KOPT-K1 (cell line): ENCODE results near the gene GDPD4.

ENCODE experiments used
- H3K27ac ChIP-seq: fragments of 200-600 bp; sonication (generic); 2 replicates; pipeline ENCODE4 v1.5.1; 2016; ENCODE audit warnings: antibody characterized with exemption, mild to moderate bottlenecking, low read depth, low read length; ENCODE audit not compliant: poor library complexity, severe bottlenecking
- H3K36me3 ChIP-seq: fragments of 200-600 bp; sonication (generic); 2 replicates; pipeline ENCODE4 v1.5.1; 2017; ENCODE audit warnings: antibody characterized with exemption, mild to moderate bottlenecking, low read length, moderate library complexity; ENCODE audit not compliant: insufficient read depth
- H3K9me3 ChIP-seq: fragments of 200-600 bp; sonication (generic); 2 replicates; pipeline ENCODE4 v1.5.1; 2017; ENCODE audit warnings: antibody characterized with exemption, low read length, mild to moderate bottlenecking; ENCODE audit not compliant: insufficient read depth, poor library complexity, severe bottlenecking

The GDPD4 gene

DNA sequence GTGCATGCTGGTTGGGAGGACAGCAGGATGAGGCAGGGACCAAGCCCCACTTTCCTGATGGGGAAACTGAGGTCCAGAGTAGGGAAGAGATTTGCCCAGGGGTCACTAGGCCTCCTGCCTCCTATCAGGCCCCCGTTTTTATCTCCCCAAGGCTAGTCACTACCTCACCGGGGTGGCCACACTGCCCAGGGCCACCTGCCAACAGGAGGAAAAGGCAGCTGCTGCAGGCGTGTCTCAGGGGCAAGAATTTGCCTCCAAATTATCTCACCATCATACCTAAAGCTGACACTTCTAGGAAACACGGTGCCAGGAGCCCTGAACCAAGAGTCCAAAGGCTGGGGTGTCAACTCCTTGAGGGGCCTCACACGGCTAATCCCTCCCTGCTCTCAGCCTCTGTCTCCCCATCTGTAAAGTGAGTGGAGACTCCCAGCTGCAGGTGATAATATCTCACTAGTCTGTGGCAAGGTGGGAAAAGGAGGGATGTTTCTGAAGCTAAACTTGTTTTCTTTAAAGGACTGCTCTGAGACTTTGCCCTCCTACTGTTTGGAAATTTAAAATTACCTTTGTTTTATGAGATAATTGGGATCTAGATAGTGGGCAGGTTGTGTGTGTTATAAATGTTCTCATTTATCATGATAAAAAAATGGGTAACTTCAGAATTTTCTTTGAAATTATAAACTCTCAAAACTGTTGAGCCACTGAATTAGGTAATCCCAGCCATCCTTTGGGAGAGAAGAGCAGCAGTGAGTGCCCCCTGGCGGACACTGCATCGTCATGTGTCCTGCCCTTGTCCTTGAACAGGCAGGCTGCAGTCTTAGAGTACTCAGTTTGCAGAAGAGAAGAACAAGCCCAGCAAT, 113.5 kb downstream of the GDPD4 start:
- no peak overlapping the region for H3K27ac ChIP-seq
- H3K36me3 ChIP-seq = no peaks in the 10 kb centered on the region
- no peaks in the 10 kb centered on the region for H3K9me3 ChIP-seq

DNA sequence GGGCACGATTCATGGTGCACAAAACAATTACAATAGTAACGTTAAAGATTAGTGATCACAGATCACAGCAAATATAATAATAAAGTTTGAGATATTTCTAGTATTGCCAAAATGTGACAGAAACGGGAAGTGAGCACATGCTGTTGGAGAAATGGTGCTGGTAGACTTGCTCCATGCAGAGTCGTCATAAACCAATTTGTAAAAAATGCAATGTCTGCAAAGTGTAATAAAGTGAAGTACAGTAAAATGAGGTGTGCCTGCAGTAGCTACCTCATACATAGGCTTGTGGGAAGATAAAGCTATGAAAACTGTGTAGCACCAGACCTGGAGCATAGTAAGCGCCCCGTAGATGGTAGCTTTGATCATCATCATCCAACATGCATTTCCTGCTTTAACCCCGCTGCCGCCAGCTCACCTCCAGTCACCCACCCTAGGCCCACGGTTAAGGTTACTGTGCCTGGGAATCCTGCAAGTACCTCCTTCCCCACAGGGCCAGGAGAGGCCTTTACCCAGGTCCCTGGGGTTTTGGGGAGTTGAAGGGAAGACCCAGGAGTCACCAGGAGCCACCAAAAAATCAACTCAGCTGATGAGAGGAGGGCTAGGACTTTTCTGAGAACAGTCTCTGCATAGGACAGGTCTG, 114.3 kb downstream of the GDPD4 start:
- no peak overlapping the region for H3K27ac ChIP-seq
- H3K36me3 ChIP-seq = no peaks in the 10 kb centered on the region
- H3K9me3 ChIP-seq = no peaks in the 10 kb centered on the region

DNA sequence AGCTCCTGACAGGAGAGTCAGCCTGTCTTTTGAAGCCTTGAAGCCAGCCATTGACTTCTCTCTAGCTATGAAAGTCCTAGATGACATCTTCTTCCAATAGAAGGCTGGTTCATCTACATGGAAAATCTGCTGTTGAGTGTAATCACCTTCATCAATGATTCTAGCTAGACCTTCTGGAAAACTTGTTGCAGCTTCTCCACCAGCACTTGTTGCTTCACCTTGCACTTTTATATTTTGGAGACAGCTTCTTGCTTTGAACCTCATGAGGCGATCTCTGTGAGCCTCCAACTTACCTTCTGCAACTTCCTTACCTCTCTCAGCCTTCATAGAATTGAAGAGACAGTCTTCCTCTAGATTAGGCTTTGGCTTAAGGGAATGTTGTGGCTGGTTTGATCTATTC, 115.2 kb downstream of the GDPD4 start:
- Histone ChIP-seq H3K9me3 (no peaks in the 10 kb centered on the region), H3K27ac (no peak overlapping the region), H3K36me3 (no peaks in the 10 kb centered on the region)

DNA sequence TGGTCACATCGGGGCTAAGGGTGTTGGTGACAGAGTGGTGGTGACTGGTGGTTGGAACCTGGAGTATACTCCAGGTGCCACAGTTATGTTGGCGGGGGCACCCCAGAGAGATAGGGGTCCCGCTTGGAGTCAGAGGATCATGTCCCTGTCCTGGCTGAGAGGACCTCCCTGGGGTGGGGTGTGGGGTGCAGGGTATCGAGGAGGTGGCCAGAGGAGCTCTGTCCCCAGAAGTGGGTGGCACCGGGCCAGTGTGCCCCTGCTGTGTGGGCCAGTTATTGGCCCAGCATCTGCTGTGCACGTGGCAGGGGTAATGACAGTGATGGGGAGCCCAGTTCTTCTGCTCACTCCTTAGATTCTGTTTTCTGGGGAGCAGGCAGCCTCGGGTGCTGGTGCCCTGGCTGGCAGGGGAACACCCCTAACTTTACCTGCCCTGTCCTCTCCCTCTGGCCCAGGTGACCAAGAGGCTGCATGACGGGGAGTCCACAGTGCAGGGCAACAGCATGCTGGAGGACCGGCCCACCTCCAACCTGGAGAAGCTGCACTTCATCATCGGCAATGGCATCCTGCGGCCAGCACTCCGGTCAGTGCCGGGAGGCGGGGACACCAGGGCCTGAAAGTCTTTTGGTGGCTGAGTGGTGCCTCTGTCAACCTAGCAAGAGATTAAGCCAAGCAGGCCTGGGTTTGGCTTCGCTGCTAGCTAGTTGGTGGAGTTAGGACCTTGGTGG, 117.2 kb downstream of the GDPD4 start:
- H3K36me3 ChIP-seq = no peaks in the 10 kb centered on the region
- H3K27ac ChIP-seq = no peak overlapping the region
- H3K9me3 ChIP-seq = no peaks in the 10 kb centered on the region

DNA sequence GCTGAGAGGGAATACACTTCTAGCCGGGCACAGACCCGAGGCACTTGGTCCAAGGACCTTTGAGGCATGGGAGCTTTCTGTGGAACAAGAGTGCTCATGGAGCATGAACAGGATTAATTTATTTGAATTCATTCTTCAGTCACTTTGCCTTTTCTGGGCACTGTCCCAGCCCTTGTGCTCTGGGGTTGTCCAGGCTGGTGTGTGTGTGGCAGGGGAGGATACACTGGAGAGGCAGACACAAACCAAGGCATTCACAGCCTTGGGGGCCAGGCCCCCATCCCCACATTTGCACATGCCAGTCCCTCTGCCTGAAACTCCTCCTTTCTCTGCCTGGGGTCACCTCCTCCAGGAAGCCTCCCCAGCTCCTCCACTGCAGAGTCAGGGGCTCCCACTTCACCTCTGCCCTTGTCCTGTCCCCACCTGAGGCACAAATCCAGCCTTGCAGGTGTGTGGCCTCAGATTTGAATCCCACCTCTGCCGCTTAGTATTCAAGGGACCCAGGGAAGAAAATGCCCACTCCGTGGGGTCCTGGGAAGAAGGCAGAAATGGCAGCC, 118.0 kb downstream of the GDPD4 start:
- H3K27ac ChIP-seq = no peak overlapping the region
- no peaks in the 10 kb centered on the region for H3K36me3 ChIP-seq

DNA sequence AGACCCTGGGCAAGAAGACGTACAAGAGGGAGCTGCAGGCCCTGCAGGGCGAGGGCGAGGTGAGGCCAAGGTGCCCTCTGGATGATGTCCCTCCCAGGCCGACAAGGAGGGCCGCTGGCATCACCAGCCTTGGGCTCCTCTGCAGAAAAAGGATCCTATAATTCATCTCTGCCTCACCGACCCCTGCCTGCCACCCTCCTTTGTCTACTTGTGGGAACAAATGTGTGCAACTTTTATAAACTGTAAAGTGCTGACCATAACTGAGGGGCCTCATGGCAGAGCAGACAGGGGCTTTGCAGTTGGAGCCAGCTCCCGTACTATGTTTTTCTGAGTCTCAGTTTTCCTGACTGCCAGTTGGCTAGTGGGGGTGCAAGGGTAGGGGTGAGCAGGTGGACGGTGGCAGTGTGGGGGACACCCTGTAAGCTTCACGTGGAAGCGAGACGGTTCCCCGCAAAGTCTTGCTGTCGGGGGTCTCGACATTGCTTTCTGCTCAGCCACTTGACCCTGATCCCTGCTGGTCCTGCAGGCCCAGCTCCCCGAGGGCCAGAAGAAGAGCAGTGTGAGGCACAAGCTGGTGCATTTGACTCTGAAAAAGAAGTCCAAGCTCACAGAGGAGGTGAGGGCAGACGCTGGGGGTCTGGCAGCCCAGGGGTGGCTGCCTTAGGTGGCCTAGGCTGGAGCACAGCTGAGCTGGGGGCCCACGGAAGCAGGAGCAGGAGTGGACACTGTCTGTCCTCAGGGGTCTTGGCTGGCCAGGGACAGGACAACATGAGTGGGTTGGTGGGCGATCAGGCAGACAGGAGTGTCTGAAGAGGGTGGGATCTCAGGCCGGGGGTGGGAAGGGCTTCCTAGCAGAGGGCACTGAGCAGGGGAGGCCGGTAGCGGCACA, 118.7 kb downstream of the GDPD4 start:
- Histone ChIP-seq H3K9me3 (no peaks in the 10 kb centered on the region), H3K36me3 (no peaks in the 10 kb centered on the region), H3K27ac (no peak overlapping the region)

More for the DNA sequence above, 118.0 kb downstream of the GDPD4 start:
- H3K9me3 ChIP-seq = no peaks in the 10 kb centered on the region

DNA sequence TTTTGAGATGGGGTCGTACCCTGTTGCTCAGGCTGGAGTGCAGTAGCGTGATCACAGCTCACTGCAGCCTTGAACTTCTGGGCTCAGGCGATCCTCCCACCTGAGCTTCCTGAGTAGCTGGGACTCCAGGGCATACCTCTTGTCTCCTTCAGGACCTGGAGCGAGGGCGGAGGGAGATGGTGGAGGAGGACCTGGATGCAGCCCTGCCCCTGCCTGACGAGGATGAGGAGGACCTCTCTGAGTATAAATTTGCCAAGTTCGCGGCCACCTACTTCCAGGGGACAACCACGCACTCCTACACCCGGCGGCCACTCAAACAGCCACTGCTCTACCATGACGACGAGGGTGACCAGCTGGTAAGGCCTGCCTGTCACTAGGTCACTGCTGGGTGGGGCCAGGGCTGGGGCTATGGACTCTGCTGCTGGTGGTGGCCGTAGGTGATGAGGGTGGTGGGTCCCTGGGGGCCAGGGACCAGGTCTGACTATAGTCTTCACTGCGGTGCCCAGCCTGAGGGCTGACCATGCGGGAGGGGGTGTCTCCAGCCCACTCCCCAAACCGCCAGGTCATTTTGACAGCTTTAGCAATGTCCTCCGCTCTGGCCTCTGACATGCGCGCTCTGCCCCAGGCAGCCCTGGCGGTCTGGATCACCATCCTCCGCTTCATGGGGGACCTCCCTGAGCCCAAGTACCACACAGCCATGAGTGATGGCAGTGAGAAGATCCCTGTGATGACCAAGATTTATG, 119.5 kb downstream of the GDPD4 start:
- no peaks in the 10 kb centered on the region for H3K9me3 ChIP-seq
- H3K27ac ChIP-seq = no peak overlapping the region
- no peaks in the 10 kb centered on the region for H3K36me3 ChIP-seq

DNA sequence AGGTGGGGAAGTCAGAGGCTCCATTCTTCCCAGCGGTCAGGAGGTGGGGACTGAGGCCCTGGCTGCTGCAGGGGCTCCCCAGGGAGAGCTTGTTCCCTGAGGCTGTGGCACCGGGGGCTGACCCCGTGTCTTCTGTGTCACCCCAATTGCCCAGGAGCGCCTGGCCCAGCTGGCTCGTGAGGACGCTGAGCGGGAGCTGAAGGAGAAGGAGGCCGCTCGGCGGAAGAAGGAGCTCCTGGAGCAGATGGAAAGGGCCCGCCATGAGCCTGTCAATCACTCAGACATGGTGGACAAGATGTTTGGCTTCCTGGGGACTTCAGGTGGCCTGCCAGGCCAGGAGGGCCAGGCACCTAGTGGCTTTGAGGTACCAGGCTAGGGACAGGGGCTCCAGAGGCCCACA, 120.3 kb downstream of the GDPD4 start:
- Histone ChIP-seq H3K36me3 (no peaks in the 10 kb centered on the region), H3K27ac (no peak overlapping the region), H3K9me3 (no peaks in the 10 kb centered on the region)

DNA sequence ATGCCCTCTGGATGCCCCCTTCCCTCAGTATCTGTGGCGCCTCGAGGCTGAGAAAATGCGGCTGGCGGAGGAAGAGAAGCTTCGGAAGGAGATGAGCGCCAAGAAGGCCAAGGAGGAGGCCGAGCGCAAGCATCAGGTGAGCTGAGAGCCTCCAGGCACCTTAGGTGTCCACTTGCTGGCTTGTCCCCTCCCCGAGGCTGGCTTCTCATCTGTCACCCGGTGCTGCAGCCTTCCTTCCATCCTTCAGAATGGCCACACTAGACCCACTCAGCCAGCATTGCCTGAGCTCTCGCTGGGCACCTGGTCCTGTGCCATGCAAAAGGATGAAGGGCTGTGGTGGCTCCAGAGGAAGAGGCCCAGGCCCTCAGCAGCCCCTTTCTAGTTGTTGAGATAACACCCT, 121.1 kb downstream of the GDPD4 start:
- H3K36me3 ChIP-seq = no peaks in the 10 kb centered on the region

DNA sequence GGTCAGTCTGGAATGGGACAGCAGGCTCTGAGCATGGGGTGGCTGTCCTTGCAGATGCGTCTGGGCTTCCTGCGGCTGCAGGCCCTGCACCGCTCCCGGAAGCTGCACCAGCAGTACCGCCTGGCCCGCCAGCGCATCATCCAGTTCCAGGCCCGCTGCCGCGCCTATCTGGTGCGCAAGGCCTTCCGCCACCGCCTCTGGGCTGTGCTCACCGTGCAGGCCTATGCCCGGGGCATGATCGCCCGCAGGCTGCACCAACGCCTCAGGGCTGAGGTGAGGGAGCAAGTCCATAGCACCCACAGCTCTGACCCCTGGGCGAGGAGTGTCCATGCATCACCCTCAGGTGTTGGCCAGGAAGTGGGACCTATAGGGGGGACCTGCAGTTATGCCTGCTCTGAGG, 121.8 kb downstream of the GDPD4 start:
- H3K36me3 ChIP-seq = no peaks in the 10 kb centered on the region
- H3K27ac ChIP-seq = no peak overlapping the region
- H3K9me3 ChIP-seq = no peaks in the 10 kb centered on the region

More for the DNA sequence above, 121.1 kb downstream of the GDPD4 start:
- H3K27ac ChIP-seq = no peak overlapping the region
- no peaks in the 10 kb centered on the region for H3K9me3 ChIP-seq

DNA sequence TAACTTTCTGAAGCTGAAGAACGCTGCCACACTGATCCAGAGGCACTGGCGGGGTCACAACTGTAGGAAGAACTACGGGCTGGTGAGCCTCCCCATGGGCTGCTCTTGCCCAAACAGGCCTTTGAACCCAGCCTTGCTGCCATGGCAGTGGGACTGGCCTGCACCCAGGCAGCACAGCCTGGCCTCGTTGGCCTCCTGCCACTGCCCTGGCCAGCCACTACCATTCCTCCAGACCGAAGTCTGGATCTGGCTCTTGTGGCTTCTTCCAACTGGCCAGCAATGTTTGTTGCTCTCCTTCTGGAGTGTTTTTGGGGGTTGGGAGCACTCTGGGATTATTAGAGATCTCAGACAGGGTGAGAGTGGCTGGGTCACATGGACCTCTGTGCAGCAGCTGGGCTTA, 122.4 kb downstream of the GDPD4 start:
- Histone ChIP-seq H3K36me3 (no peaks in the 10 kb centered on the region), H3K27ac (no peak overlapping the region), H3K9me3 (no peaks in the 10 kb centered on the region)

DNA sequence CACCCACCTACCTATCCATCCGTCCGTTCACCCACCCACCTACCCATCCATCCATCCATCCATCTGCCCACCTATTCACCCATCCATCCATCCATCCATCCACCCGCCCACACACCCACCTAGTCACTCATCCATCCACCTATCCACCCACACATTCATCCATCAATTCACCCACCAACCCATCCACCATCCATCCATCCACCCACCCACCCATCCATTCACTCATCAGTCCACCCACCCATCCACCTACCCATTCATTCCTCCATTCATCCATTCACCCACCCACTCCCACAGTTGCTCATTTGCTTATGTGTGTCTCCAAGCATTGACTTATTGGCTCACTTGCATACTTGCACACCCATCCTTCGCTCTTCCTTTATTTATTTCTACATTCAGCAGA, 123.3 kb downstream of the GDPD4 start:
- H3K36me3 ChIP-seq = no peaks in the 10 kb centered on the region
- H3K9me3 ChIP-seq = no peaks in the 10 kb centered on the region
- H3K27ac ChIP-seq = no peak overlapping the region

DNA sequence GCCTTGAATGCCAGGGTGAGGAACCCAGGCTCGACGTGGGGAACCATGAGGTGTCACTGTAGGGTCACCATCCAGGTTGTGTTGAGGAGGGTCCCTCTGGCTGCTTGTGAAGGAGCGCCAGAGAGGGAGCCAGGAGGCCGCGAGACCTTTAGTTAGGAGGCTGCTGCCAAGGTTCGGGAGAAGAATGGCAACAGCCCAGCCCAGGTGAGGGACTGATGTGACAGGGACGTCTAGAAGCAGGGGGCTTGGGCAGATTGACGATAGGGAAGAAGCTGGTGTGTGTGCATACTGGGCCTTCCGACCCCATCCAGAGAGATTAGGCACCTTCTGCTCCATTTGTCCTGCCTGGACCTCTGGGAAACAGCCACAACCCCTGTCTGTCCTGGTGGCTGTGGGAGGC, 124.5 kb downstream of the GDPD4 start:
- no peaks in the 10 kb centered on the region for H3K9me3 ChIP-seq
- no peak overlapping the region for H3K27ac ChIP-seq
- no peaks in the 10 kb centered on the region for H3K36me3 ChIP-seq
